Measurements from ENCODE around the gene A4GALT.
"Not testable (repeated sequence)": the region's sequence is repeated elsewhere in the genome, so short reads cannot be mapped to it uniquely, and the experiment has no call there.

Gene A4GALT

DNA sequence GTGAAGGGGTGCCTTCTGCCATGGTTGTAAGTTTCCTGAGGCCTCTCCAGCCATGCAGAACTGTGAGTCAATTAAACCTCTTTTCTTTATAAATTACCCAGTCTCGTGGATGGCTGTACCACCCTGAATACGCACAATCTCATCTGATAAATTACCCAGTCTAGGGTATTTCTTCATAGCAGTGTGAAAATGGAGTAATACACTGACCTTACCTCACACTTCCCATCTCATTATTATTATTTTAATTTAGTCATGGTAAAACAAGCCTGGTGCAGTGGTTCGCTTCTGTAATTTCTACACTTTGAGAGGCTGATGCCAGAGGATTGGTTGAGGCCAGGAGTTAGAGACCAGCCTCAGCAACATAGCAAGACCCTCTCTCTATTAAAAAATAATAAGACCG, 41.0 kb downstream of the A4GALT start:
- FAIRE-seq (no peak), DNase-seq (ENCODE audit: insufficient read length, low spot score) (no peak)
- TF ChIP-seq, protein P1, sequence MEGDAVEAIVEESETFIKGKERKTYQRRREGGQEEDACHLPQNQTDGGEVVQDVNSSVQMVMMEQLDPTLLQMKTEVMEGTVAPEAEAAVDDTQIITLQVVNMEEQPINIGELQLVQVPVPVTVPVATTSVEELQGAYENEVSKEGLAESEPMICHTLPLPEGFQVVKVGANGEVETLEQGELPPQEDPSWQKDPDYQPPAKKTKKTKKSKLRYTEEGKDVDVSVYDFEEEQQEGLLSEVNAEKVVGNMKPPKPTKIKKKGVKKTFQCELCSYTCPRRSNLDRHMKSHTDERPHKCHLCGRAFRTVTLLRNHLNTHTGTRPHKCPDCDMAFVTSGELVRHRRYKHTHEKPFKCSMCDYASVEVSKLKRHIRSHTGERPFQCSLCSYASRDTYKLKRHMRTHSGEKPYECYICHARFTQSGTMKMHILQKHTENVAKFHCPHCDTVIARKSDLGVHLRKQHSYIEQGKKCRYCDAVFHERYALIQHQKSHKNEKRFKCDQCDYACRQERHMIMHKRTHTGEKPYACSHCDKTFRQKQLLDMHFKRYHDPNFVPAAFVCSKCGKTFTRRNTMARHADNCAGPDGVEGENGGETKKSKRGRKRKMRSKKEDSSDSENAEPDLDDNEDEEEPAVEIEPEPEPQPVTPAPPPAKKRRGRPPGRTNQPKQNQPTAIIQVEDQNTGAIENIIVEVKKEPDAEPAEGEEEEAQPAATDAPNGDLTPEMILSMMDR (IDR thresholded peaks at IDR 0.05; ENCODE audit: insufficient read depth, missing control alignments), result no peak

DNA sequence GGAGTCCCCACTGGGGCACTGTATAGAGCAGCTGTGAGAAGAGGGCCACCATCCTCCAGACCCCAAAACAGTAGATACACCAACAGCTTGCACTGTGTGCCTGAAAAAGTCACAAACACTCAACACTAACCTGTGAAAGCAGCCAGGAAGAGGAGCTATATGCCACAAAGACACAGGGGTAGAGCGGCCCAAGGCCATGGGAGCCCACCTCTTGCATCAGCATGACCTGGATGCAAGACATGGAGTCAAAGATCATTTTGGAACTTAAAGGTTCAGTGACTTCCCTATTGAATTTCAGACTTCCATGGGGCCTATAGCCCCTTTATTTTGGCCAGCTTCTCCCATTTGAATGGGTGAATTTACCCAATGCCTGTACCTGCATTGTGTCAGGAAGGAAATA, 41.8 kb downstream of the A4GALT start:
- DNase-seq (ENCODE audit: insufficient read length, low spot score) (no peak), FAIRE-seq (no peak)
- TF ChIP-seq, protein P1 (IDR thresholded peaks at IDR 0.05; ENCODE audit: insufficient read depth, missing control alignments), result no peak

DNA sequence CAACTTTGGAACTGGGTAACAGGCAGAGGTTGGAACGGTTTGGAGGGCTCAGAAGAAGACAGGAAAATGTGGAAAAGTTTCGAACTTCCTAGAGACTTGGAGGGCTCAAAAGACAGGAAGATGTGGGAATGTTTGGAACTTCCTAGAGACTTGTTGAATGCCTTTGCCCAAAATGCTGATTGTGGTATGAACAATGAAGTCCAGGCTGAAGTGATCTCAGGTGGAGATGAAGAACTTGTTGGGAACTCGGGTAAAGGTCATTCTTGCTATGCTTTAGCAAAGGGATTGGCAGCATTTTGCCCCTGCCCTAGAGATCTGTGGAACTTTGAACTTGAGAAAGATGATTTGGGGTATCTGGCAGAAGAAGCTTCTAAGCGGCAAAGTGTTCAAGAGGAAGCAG, 42.7 kb downstream of the A4GALT start:
- not testable (repeated sequence) for DNase-seq (ENCODE audit: insufficient read length, low spot score); FAIRE-seq

DNA sequence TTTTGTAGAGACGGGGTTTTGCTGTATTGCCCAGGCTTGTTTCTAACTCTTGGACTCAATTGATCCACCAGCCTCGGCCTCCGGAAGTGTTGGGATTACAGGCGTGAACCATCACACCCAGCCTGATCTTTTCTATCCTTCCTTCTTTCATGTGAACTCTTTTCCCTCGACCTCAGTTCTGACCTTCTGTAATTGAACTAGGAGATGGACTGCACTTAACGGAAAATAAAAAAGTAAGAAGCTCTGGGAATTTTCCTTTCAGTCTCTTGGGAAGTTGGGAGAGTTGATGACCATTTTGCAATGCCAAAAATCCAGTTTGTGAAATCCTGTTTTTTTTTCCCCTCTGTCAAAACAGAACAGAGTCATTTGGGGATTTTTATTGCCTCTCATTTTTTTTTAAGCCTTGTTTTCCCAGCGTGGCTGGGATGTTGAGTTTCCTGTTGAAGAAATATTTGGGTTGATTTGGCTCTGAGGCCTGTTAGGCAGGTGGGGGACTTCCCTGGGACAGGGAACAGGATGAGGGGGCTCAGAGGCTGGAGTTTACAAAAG, 44.5 kb downstream of the A4GALT start:
- TF ChIP-seq, protein P1 (IDR thresholded peaks at IDR 0.05; ENCODE audit: insufficient read depth, missing control alignments), result no peak
- DNase-seq (ENCODE audit: insufficient read length, low spot score) (no peak), FAIRE-seq (no peak)

DNA sequence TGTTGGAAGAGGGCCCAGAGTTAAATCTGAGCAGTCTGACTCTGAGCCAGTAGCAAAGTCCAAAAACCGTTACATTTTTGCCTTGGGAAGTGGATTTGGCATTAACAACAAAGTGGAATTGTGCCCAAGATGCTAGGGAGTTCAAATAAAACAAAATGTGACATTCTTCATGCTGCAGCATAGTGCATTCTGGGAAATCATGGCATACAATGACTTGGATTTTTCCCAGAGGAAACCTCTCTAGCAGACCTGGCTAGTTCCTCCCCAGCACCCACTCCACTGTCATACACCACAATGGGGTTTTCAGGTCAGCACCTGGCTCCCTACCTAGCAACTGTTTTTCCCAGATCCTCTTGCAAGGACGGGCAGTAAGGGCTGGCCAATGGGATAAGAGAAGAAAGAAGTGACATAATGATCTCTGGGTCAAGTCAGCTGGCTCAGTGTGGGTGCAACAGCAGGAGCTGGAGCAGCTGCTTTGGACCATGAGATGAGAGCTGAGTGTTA, 46.7 kb downstream of the A4GALT start:
- no peak for FAIRE-seq
- TF ChIP-seq, protein P1 (IDR thresholded peaks at IDR 0.05; ENCODE audit: insufficient read depth, missing control alignments), result no peak
- DNase-seq (ENCODE audit: insufficient read length, low spot score), result no peak

DNA sequence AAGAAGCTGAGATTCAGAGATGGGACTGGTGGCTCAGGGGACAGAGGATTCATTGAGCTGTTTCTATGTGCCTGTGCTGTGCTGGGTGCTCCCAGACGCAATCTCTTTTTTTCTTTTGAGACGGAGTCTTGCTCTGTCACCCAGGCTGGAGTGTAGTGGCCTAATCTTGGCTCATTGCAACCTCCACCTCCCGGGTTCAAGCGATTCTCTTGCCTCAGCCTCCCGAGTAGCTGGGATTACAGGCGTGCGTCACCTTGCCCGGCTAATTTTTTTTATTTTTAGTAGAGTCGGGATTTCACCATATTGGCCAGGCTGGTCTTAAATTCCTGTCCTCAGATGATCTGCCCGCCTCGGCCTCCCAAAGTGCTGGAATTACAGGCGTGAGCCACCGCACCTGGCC, 47.6 kb downstream of the A4GALT start:
- FAIRE-seq; DNase-seq (ENCODE audit: insufficient read length, low spot score): not testable (repeated sequence)

DNA sequence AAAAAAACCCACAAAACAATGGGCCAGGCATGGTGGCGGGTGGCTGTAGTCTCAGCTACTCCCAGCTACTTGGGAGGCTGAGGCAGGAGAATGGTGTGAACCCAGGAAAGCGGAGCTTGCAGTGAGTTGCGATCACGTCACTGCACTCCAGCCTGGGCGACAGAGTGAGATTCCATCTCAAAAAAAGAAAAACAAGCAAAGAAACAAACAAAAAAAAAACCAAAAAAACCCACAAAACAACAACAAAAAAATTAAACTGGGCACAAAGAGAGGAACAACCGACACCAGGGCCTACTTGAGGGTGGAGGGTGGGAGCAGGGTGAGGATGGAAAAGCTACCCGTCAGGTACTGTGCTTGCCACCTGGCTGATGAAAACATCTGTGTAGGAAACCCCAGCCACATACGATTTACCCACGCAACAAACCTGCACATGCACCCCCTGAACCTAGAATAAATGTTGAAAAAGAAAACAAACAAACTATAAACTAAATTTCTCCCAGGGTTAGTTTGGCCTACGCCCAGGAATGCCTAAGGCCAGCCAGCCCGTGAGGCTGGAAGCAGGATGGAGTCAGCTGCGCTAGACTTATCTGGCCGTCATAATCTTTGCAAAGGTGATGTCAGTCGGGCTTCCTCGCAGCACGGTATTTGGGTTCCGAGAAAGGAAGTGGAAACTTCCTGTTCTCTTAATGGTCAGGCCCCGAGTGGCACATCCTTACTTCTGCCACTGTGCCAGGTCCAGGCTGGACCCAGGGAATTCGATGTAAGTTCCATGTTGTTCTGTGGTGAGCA, 49.6 kb downstream of the A4GALT start:
- TF ChIP-seq, protein P1 (IDR thresholded peaks at IDR 0.05; ENCODE audit: insufficient read depth, missing control alignments), result no peak
- DNase-seq (ENCODE audit: insufficient read length, low spot score) (no peak), FAIRE-seq (no peak)

DNA sequence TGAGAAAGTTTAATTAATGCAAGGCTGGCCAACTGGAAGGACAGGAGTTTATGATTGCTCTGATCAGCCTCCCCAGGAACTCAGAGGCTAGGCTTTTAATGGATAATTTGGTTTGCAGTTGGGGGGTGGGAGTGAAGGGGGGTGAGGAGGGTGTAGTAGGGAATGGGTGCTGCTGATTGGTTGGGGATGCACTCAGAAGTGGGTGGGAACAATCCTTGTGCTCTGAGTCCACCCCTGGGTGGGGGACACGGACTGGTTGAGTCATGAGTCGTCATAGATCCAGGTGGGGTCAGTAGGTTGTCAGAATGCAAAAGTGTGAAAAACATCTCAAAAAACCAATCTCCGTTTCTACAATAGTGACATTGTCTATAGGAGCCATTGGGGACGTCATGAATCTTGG, 50.6 kb downstream of the A4GALT start:
- FAIRE-seq, result no peak
- TF ChIP-seq, protein P1 (IDR thresholded peaks at IDR 0.05; ENCODE audit: insufficient read depth, missing control alignments), result no peak

DNA sequence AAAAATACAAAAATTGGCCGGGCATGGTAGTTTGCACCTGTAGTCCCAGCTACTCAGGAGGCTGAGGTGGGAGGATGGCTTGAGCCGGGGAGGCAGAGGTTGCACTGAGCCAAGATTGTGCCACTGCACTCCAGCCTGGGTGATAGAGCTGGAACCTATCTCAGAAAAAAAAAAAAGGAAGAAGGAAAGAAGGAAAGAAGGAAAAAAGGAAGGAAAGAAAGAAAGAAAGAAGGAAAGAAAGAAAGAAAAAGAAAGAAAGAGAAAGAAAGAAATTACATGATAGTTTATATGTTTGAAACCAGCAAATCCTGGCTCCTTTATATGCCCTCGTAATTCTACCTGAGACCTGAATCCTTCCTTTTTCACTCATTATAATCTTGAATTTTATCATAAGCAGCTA, 54.3 kb downstream of the A4GALT start:
- DNase-seq (ENCODE audit: insufficient read length, low spot score); FAIRE-seq: not testable (repeated sequence)

More for the DNA sequence above, 50.6 kb downstream of the A4GALT start:
- no peak for DNase-seq (ENCODE audit: insufficient read length, low spot score)
